ENCODE measurements around the gene ATF4. TPM values are rescaled to one million over a fixed set of nuclear protein-coding genes. Genes with fewer than 3 reads are reported as not detected.

ATF4 gene
- total RNA-seq, 1 experiment from 2014 or later = 177 TPM

- H3K9me3 ChIP-seq (ENCODE audit: control insufficient read depth, insufficient read depth, low read depth, low read length) = no peaks in the 10 kb centered on the region
- DNase-seq (ENCODE audit: low read depth, low spot score) (no peak), ATAC-seq (no peak)
- in situ Hi-C loops (cut with HindIII; ENCODE audit: low pct_unique_long_range_greater_than_20kb, low sequenced_read_pairs) = no loop called here
- ChIA-PET POLR2A (no interaction called here), CTCF (no interaction called here)
- H3K4me3 ChIP-seq (ENCODE audit: low read depth in 2 of 2, low read length in 2 of 2) = no peak overlapping the region
- no TSS peak for BruUV-seq (replicated peaks)
- H3K36me3 ChIP-seq (ENCODE audit: control insufficient read depth, insufficient read depth, low read length) = no peaks in the 10 kb centered on the region
- H3K27me3 ChIP-seq (ENCODE audit: control insufficient read depth, insufficient read depth, low read length) = no peaks in the 10 kb centered on the region
- peaks cover 4% of the 10 kb centered on the region; the same call in 1 of the 2 replicates for H3K4me1 ChIP-seq (ENCODE audit: control insufficient read depth, insufficient read depth, low read length)
- intact Hi-C loops (cut with micrococcal nuclease; ENCODE audit: unreplicated experiment) = no loop called here
- TF ChIP-seq SIN3A (IDR thresholded peaks at IDR 0.05; ENCODE audit: borderline replicate concordance, insufficient read depth, low read depth, low read length) = no peak
- TF ChIP-seq, protein P1, sequence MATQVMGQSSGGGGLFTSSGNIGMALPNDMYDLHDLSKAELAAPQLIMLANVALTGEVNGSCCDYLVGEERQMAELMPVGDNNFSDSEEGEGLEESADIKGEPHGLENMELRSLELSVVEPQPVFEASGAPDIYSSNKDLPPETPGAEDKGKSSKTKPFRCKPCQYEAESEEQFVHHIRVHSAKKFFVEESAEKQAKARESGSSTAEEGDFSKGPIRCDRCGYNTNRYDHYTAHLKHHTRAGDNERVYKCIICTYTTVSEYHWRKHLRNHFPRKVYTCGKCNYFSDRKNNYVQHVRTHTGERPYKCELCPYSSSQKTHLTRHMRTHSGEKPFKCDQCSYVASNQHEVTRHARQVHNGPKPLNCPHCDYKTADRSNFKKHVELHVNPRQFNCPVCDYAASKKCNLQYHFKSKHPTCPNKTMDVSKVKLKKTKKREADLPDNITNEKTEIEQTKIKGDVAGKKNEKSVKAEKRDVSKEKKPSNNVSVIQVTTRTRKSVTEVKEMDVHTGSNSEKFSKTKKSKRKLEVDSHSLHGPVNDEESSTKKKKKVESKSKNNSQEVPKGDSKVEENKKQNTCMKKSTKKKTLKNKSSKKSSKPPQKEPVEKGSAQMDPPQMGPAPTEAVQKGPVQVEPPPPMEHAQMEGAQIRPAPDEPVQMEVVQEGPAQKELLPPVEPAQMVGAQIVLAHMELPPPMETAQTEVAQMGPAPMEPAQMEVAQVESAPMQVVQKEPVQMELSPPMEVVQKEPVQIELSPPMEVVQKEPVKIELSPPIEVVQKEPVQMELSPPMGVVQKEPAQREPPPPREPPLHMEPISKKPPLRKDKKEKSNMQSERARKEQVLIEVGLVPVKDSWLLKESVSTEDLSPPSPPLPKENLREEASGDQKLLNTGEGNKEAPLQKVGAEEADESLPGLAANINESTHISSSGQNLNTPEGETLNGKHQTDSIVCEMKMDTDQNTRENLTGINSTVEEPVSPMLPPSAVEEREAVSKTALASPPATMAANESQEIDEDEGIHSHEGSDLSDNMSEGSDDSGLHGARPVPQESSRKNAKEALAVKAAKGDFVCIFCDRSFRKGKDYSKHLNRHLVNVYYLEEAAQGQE (IDR thresholded peaks at IDR 0.05; ENCODE audit: insufficient read depth in 1 of 2, low read depth in 2 of 2, low read length in 1 of 2) = no peak
- TF ChIP-seq, protein P2, sequence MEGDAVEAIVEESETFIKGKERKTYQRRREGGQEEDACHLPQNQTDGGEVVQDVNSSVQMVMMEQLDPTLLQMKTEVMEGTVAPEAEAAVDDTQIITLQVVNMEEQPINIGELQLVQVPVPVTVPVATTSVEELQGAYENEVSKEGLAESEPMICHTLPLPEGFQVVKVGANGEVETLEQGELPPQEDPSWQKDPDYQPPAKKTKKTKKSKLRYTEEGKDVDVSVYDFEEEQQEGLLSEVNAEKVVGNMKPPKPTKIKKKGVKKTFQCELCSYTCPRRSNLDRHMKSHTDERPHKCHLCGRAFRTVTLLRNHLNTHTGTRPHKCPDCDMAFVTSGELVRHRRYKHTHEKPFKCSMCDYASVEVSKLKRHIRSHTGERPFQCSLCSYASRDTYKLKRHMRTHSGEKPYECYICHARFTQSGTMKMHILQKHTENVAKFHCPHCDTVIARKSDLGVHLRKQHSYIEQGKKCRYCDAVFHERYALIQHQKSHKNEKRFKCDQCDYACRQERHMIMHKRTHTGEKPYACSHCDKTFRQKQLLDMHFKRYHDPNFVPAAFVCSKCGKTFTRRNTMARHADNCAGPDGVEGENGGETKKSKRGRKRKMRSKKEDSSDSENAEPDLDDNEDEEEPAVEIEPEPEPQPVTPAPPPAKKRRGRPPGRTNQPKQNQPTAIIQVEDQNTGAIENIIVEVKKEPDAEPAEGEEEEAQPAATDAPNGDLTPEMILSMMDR (IDR thresholded peaks at IDR 0.05) = no peak
- TF ChIP-seq TCF7L2 (IDR thresholded peaks at IDR 0.05; ENCODE audit: low read depth, low read length) = no peak
- no peak for TF ChIP-seq POLR2AphosphoS5 (IDR thresholded peaks at IDR 0.05; ENCODE audit: low read depth, low read length)
- no peak overlapping the region for H3K27ac ChIP-seq (ENCODE audit: low read length)
Observed at GRCh38 chr22:39571538-39571937, 51.2 kb downstream of the ATF4 start.

Other genes with a start within 250 kb of the ATF4 start
- gene RPL3, start 200.9 kb upstream of the ATF4 start, total RNA-seq (2021; ENCODE audit: unreplicated experiment) = 885 TPM
- gene SYNGR1, start 170.6 kb upstream of the ATF4 start, total RNA-seq (2021; ENCODE audit: unreplicated experiment) = 17.8 TPM
- gene TAB1, start 120.8 kb upstream of the ATF4 start, total RNA-seq (2021; ENCODE audit: unreplicated experiment) = 18.9 TPM
- gene MGAT3, start 63.5 kb upstream of the ATF4 start, total RNA-seq (2021; ENCODE audit: unreplicated experiment) = 0.57 TPM
- gene MIEF1, start 18.3 kb upstream of the ATF4 start, total RNA-seq (2021; ENCODE audit: unreplicated experiment) = 29.9 TPM
- gene RPS19BP1, start 12.2 kb downstream of the ATF4 start, total RNA-seq (2021; ENCODE audit: unreplicated experiment) = 123 TPM
- gene CACNA1I, start 50.2 kb downstream of the ATF4 start, total RNA-seq (2021; ENCODE audit: unreplicated experiment) = 0.23 TPM

Data from Panc1 (cell line).